GM12872 (cell line): Measurements from ENCODE around the gene TAAR6.

Experiments
- CTCF ChIP-seq: IDR thresholded peaks from 3 replicates; pipeline ENCODE4 v1.5.1; 2011; ENCODE audit warnings: low read depth, mild to moderate bottlenecking, low read length, moderate library complexity; ENCODE audit not compliant: insufficient read depth

TAAR6 gene

GRCh38 chr6:132567566-132567965 lies 2.6 kb upstream of the TAAR6 start:
- TF ChIP-seq CTCF: no peak

- TF ChIP-seq CTCF: no peak
Observed at GRCh38 chr6:132568611-132569010, 1.5 kb upstream of the TAAR6 start.

GRCh38 chr6:132569170-132569569 lies 952 bp upstream of the TAAR6 start:
- no peak for TF ChIP-seq CTCF

GRCh38 chr6:132571774-132572173 lies 1.7 kb downstream of the TAAR6 start:
- no peak for TF ChIP-seq CTCF

- TF ChIP-seq CTCF: no peak
Observed at GRCh38 chr6:132584698-132585097, 14.6 kb downstream of the TAAR6 start.

- no peak for TF ChIP-seq CTCF
Observed at GRCh38 chr6:132587424-132587823, 17.3 kb downstream of the TAAR6 start.

GRCh38 chr6:132589454-132589853 lies 19.3 kb downstream of the TAAR6 start, which contains the start of gene TAAR5:
TSS of gene TAAR5 (minus strand) at chr6:132589741. CDS start at chr6:132589686, 55 bp downstream.
- TF ChIP-seq CTCF: no peak

GRCh38 chr6:132590362-132590761 lies 20.2 kb downstream of the TAAR6 start:
- no peak for TF ChIP-seq CTCF
